Uterus (tissue), 2 donors: Measurements from ENCODE around the gene MTUS2.

ENCODE experiments used
- POLR2A ChIP-seq, 2 donors: fragments of 450-650 bp; IDR thresholded peaks; one replicate each; pipeline ENCODE4 v1.6.1; 2016; ENCODE audit warnings: antibody characterized with exemption in 2 of 2, mild to moderate bottlenecking in 1 of 2, moderate library complexity in 1 of 2
- TF ChIP-seq, protein P1 (sequence below), 4 experiments: fragments of 200-600 bp in 2 of 4; fragments of 450-650 bp in 2 of 4; sonication (generic) in 2 of 4; IDR thresholded peaks; one replicate each; pipeline ENCODE4 v1.5.1; 2016 to 2019; ENCODE audit warnings: antibody characterized with exemption in 4 of 4, mild to moderate bottlenecking in 2 of 4, moderate library complexity in 1 of 4

DNA sequence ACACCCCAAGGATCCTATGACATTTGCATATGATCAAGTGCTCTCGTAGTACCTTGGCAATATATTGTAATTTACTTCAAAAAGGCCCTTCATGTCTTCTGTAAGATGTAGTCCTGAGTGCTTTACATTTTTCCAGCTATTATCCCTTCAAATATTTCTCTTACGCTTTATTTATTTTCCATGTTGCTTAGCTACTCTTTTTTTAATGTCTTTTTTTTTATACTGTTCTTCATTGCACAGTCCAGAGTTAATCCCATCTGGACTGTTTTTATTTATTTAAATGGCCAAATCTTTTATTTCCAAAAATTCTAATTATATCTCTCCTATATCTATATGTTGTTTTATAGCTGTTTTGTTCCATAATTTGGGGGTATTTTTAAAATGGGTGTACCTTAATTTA is 404.1 kb downstream of the MTUS2 start:
- TF ChIP-seq, protein P1, sequence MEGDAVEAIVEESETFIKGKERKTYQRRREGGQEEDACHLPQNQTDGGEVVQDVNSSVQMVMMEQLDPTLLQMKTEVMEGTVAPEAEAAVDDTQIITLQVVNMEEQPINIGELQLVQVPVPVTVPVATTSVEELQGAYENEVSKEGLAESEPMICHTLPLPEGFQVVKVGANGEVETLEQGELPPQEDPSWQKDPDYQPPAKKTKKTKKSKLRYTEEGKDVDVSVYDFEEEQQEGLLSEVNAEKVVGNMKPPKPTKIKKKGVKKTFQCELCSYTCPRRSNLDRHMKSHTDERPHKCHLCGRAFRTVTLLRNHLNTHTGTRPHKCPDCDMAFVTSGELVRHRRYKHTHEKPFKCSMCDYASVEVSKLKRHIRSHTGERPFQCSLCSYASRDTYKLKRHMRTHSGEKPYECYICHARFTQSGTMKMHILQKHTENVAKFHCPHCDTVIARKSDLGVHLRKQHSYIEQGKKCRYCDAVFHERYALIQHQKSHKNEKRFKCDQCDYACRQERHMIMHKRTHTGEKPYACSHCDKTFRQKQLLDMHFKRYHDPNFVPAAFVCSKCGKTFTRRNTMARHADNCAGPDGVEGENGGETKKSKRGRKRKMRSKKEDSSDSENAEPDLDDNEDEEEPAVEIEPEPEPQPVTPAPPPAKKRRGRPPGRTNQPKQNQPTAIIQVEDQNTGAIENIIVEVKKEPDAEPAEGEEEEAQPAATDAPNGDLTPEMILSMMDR (IDR thresholded peaks at IDR 0.05) = no peak
- no peak for TF ChIP-seq POLR2A (IDR thresholded peaks at IDR 0.05)
